Endothelial cell of umbilical vein (primary cell): ENCODE measurements around the gene CDK18. TPM values are rescaled to one million over a fixed set of nuclear protein-coding genes. Genes with fewer than 3 reads are reported as not detected.

ENCODE experiments used
- BruUV-seq: library from RNA; stranded (reverse); fragments of 400-500 nt; replicated peaks from 2 replicates; lab custom pipeline; 2021; lab: Mats Ljungman, UMichigan
- CTCF ChIA-PET: fragments of 300-600, 350-600 bp; sonication (Branson Sonifier 250); formaldehyde crosslinking; loops from one replicate; lab custom pipeline; 2021; ENCODE audit warnings: antibody characterized with exemption, inconsistent platforms; lab: Charles Lee
- POLR2A ChIA-PET: fragments of 300-600, 350-600 bp; sonication (Branson Sonifier 250); formaldehyde crosslinking; loops from one replicate; lab custom pipeline; 2021; ENCODE audit warnings: antibody characterized with exemption, inconsistent platforms; lab: Charles Lee
- DNase-seq: peaks from one replicate; pipeline ENCODE4 v3.0.0-alpha.2; 2011; ENCODE audit warnings: low read depth, low spot score
- FAIRE-seq: peaks from 2 replicates; lab custom pipeline; 2011; peaks lifted over from hg19 to GRCh38; lab: Jason Lieb, UNC
- H2AFZ ChIP-seq: 2 replicates; pipeline ENCODE4 v1.6.0; 2012; ENCODE audit warnings: low read depth, low read length, control low read depth, inconsistent platforms
- H3K27ac ChIP-seq: 2 replicates; pipeline ENCODE4 v1.5.1; 2011; ENCODE audit warnings: low read depth, mild to moderate bottlenecking, control low read depth, low read length, moderate library complexity; ENCODE audit not compliant: insufficient read depth
- H3K27me3 ChIP-seq, 2 experiments: 2 replicates each; pipeline versions ENCODE4 v1.6.0 to v1.6.1; 2011; ENCODE audit warnings: low read length in 2 of 2, mixed read lengths in 1 of 2; ENCODE audit not compliant: control insufficient read depth in 2 of 2, insufficient read depth in 2 of 2
- H3K36me3 ChIP-seq, 2 experiments: 2 replicates in 1 of 2; 3 replicates in 1 of 2; pipeline ENCODE4 v1.5.1; 2011; ENCODE audit warnings: low read length in 2 of 2, mild to moderate bottlenecking in 1 of 2, moderate library complexity in 1 of 2; ENCODE audit not compliant: control insufficient read depth in 2 of 2, insufficient read depth in 2 of 2; ENCODE audit errors: extremely low read depth in 1 of 2
- H3K4me1 ChIP-seq: 3 replicates; pipeline ENCODE4 v1.5.1; 2011; ENCODE audit warnings: mild to moderate bottlenecking, low read length; ENCODE audit not compliant: control insufficient read depth, insufficient read depth; ENCODE audit errors: extremely low read depth
- H3K4me2 ChIP-seq: 2 replicates; pipeline ENCODE4 v1.6.1; 2011; ENCODE audit warnings: low read length, control low read depth, mixed read lengths; ENCODE audit not compliant: insufficient read depth
- H3K4me3 ChIP-seq, 3 experiments: fragments of 200-600 bp in 1 of 3; sonication (generic), shearing (Covaris generic) in 1 of 3; replicated peaks in 1 of 3; 2 replicates each; pipeline ENCODE4 v1.5.1; 2011 to 2016; ENCODE audit warnings: control low read depth in 3 of 3, low read length in 3 of 3, mild to moderate bottlenecking in 2 of 3, inconsistent platforms in 1 of 3, low read depth in 1 of 3, moderate library complexity in 1 of 3; ENCODE audit not compliant: insufficient read depth in 1 of 3
- H3K79me2 ChIP-seq: 2 replicates; pipeline ENCODE4 v1.6.0; 2012; ENCODE audit warnings: low read length, inconsistent platforms; ENCODE audit not compliant: control insufficient read depth, insufficient read depth
- H3K9ac ChIP-seq: replicated peaks from 2 replicates; pipeline ENCODE3; 2011; ENCODE audit warnings: low read length, control low read depth; ENCODE audit not compliant: insufficient read depth; ENCODE audit errors: extremely low read depth
- H3K9me1 ChIP-seq: replicated peaks from 3 replicates; pipeline ENCODE4 v1.6.0; 2011; ENCODE audit warnings: mild to moderate bottlenecking, low read length; ENCODE audit not compliant: control insufficient read depth, insufficient read depth; ENCODE audit errors: extremely low read depth
- H3K9me3 ChIP-seq: replicated peaks from 2 replicates; pipeline ENCODE4 v1.5.1; 2012; ENCODE audit warnings: low read length, inconsistent platforms; ENCODE audit not compliant: control insufficient read depth, insufficient read depth
- H4K20me1 ChIP-seq: replicated peaks from 2 replicates; pipeline ENCODE3; 2011; ENCODE audit warnings: mild to moderate bottlenecking, low read length; ENCODE audit not compliant: control insufficient read depth, insufficient read depth; ENCODE audit errors: extremely low read depth
- CTCF ChIP-seq, 2 donors: IDR thresholded peaks; 1 replicate in 1 of 2; 2 replicates in 1 of 2; pipeline ENCODE4 v1.5.1; 2011; ENCODE audit warnings: low read length in 2 of 2, mild to moderate bottlenecking in 2 of 2, moderate library complexity in 2 of 2, control low read depth in 1 of 2, inconsistent platforms in 1 of 2, low read depth in 1 of 2; ENCODE audit not compliant: insufficient read depth in 1 of 2; ENCODE audit errors: extremely low read depth in 1 of 2
- EZH2 ChIP-seq: IDR thresholded peaks from 2 replicates; pipeline ENCODE4 v1.6.1; 2012; ENCODE audit warnings: borderline replicate concordance, low read depth, mild to moderate bottlenecking, moderate library complexity, low read length, inconsistent platforms; ENCODE audit not compliant: severe bottlenecking
- FOS ChIP-seq: IDR thresholded peaks from 2 replicates; pipeline ENCODE4 v1.6.1; 2011; ENCODE audit warnings: mild to moderate bottlenecking, low read length, moderate library complexity, borderline replicate concordance; ENCODE audit not compliant: insufficient read depth
- GATA2 ChIP-seq: IDR thresholded peaks from 2 replicates; pipeline ENCODE4 v1.7.0; 2011; ENCODE audit warnings: low read depth, mild to moderate bottlenecking, moderate library complexity, mixed read lengths, low read length; ENCODE audit not compliant: insufficient read length, insufficient read depth
- JUN ChIP-seq: IDR thresholded peaks from 2 replicates; pipeline ENCODE4 v1.6.1; 2011; ENCODE audit warnings: borderline replicate concordance, low read depth; ENCODE audit not compliant: insufficient read length, insufficient read depth
- MYC ChIP-seq: IDR thresholded peaks from one replicate; pipeline ENCODE4 v1.6.1; 2011; ENCODE audit warnings: mild to moderate bottlenecking, low read depth, low read length
- POLR2A ChIP-seq: IDR thresholded peaks from 2 replicates; pipeline ENCODE4 v1.6.1; 2012; ENCODE audit warnings: low read depth, mild to moderate bottlenecking, control low read depth, low read length
- POLR2AphosphoS5 ChIP-seq: IDR thresholded peaks from 2 replicates; pipeline ENCODE4 v1.6.1; 2012; ENCODE audit warnings: low read depth, mild to moderate bottlenecking, control low read depth, low read length, moderate library complexity; ENCODE audit not compliant: insufficient read depth
- dilution Hi-C: fragments of 300-500 bp; cut with MboI; formaldehyde crosslinking; loops from one replicate; pipeline ENCODE4 v1.15.0; 2019; ENCODE audit warnings: low sequenced_read_pairs; ENCODE audit not compliant: extremely low pct_ligation_motif_present
- intact Hi-C: fragments of 100-400 bp; cut with micrococcal nuclease; formaldehyde crosslinking; loops from one replicate; pipeline ENCODE4 v1.10.0; 2022
- polyA plus RNA-seq, 4 experiments: library from polyadenylated mRNA; depleted of rRNA in 3 of 4; stranded (reverse) in 3 of 4; unstranded in 1 of 4; fragments of >200 nt; gene quantifications; 2 replicates each; pipeline versions ENCODE4 v1.2.1 to v1.2.3, GENCODE V29; 2011 to 2012; ENCODE audit warnings: missing spikeins in 1 of 4
- total RNA-seq: library from RNA; stranded (reverse); gene quantifications from 2 replicates; pipeline ENCODE4 v1.2.3, GENCODE V29; 2021
- TF ChIP-seq, protein P1 (sequence below): IDR thresholded peaks from 2 replicates; pipeline ENCODE4 v1.6.1; 2011; ENCODE audit not compliant: insufficient read depth, insufficient read length

The CDK18 gene
- total and polyA plus RNA-seq, 2 donors (not counting 3 experiments of a cell fraction or from before 2014, with no cell fraction given) = 0.17 to 1.2 TPM

DNA sequence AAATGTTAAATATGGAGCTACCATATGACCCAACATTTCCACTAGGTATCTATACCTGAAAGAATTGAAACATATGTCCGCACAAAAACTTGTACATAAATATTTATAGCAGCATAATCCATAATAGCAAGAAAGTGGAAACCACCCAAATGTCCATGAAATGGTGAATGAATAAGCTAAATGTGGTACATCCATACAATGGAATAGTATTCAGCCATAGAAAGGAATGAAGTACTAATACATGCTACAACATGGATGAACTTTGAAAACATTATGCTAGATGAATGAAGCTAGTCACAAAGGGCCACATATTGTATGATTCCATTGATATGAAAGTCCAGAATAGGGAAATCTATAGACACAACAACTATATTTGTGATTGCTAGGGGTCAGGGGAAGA lies 28.6 kb upstream of the CDK18 start:
- no peaks in the 10 kb centered on the region for H3K79me2 ChIP-seq
- DNase-seq = no peak
- ChIA-PET CTCF (interaction anchor here (0.8 to 2.3 kb wide), 5 partner anchors 9 to 122 kb away, joined by 3 to 29 read pairs (median 6); no protein-coding TSS in a partner anchor), POLR2A (no interaction called here)
- H3K4me3 ChIP-seq = no peak overlapping the region
- no peaks in the 10 kb centered on the region for H3K9me1 ChIP-seq
- FAIRE-seq = no peak
- intact Hi-C loops = no loop called here
- H3K4me2 ChIP-seq = no peak overlapping the region
- H3K36me3 ChIP-seq = no peaks in the 10 kb centered on the region
- peaks cover 0 to 2% of the 10 kb centered on the region in 2 experiments for H3K27me3 ChIP-seq
- no peaks in the 10 kb centered on the region for H4K20me1 ChIP-seq
- no peak overlapping the region for H3K27ac ChIP-seq
- no peak for TF ChIP-seq CTCF (IDR thresholded peaks at IDR 0.05; ENCODE audit: extremely low read depth in 1 of 2, insufficient read depth in 1 of 2, low read depth in 1 of 2, low read length in 2 of 2)
- TF ChIP-seq EZH2 = no peak
- no peak for TF ChIP-seq POLR2A
- TF ChIP-seq GATA2 = no peak
- TF ChIP-seq JUN = no peak
- TF ChIP-seq POLR2AphosphoS5 = no peak
- no peak for TF ChIP-seq MYC
- TF ChIP-seq FOS = no peak
- TF ChIP-seq, protein P1, sequence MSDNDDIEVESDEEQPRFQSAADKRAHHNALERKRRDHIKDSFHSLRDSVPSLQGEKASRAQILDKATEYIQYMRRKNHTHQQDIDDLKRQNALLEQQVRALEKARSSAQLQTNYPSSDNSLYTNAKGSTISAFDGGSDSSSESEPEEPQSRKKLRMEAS = no peak
- no peaks in the 10 kb centered on the region for H3K4me1 ChIP-seq
- no TSS peak for BruUV-seq
- no peak overlapping the region for H3K9ac ChIP-seq
- H2AFZ ChIP-seq = no peak overlapping the region
- dilution Hi-C loops = no loop called here
- no peaks in the 10 kb centered on the region for H3K9me3 ChIP-seq
